Measurements from ENCODE around the gene TSHZ1.

- TF ChIP-seq, protein P1, sequence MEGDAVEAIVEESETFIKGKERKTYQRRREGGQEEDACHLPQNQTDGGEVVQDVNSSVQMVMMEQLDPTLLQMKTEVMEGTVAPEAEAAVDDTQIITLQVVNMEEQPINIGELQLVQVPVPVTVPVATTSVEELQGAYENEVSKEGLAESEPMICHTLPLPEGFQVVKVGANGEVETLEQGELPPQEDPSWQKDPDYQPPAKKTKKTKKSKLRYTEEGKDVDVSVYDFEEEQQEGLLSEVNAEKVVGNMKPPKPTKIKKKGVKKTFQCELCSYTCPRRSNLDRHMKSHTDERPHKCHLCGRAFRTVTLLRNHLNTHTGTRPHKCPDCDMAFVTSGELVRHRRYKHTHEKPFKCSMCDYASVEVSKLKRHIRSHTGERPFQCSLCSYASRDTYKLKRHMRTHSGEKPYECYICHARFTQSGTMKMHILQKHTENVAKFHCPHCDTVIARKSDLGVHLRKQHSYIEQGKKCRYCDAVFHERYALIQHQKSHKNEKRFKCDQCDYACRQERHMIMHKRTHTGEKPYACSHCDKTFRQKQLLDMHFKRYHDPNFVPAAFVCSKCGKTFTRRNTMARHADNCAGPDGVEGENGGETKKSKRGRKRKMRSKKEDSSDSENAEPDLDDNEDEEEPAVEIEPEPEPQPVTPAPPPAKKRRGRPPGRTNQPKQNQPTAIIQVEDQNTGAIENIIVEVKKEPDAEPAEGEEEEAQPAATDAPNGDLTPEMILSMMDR (conservative IDR thresholded peaks at IDR 0.05; ENCODE audit: low read length), result no peak
- TF ChIP-seq EZH2phosphoT487 (IDR thresholded peaks at IDR 0.05; ENCODE audit: borderline replicate concordance, low read depth, low read length), result no peak
These were observed 70.1 kb downstream of the TSHZ1 start for GRCh38 chr18:75280427-75281280.
